ENCODE results near the gene CPED1. TPM values are rescaled to one million over a fixed set of nuclear protein-coding genes. Genes with fewer than 3 reads are reported as not detected.

CPED1 gene
- total RNA-seq, 1 experiment from 2014 or later = 0.13 TPM

DNA sequence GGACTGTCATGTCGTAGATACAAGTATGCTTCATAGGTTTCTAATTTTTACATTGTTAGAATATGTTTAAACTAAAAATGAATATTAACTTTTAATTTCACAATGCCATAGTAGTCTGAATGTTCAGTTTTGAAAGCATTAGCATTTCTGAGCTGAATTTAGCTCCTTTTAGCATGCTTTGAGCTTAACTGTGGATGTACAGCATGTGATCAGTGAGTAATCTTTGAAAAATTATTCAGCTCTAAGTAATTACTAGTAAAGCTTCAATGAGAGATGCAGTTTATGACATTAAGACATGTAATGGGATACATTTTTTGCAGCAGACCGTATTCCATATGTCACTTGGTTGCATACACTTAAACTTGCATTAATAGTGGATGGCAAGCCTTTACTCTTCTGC lies 226.1 kb downstream of the CPED1 start:
- no CpG with 5 or more reads among the region's 2 CpGs for WGBS (ENCODE audit: extremely low coverage, insufficient read length, low lambda C conversion rate)
- Histone ChIP-seq H2AK5ac (ENCODE audit: insufficient read length, low read length) (no peak overlapping the region), H3K23me2 (ENCODE audit: insufficient read length, low read depth, low read length, poor library complexity, severe bottlenecking) (no peaks in the 10 kb centered on the region), H2BK120ac (ENCODE audit: low read depth, low read length, poor library complexity, severe bottlenecking) (no peak overlapping the region), H3T11ph (ENCODE audit: low read length) (no peak overlapping the region), H3K4me1 (ENCODE audit: insufficient read depth, low read length) (no peaks in the 10 kb centered on the region), H2BK15ac (ENCODE audit: low read depth, low read length) (no peak overlapping the region), H2BK5ac (ENCODE audit: insufficient read length, low read length) (no peak overlapping the region), H3K4me2 (ENCODE audit: insufficient read depth, insufficient read length, low read length) (no peak overlapping the region), H3K14ac (ENCODE audit: insufficient read depth, low read length) (no peak overlapping the region), H4K5ac (ENCODE audit: insufficient read length, low read depth, low read length) (no peak overlapping the region), H2BK12ac (ENCODE audit: insufficient read length, low read depth, low read length) (no peak overlapping the region), H3K79me2 (ENCODE audit: insufficient read depth, low read length) (no peaks in the 10 kb centered on the region), H3K9me3 (ENCODE audit: control insufficient read depth, low read depth, low read length) (no peaks in the 10 kb centered on the region), H3K23ac (ENCODE audit: insufficient read length, low read depth, low read length) (no peak overlapping the region), H4K91ac (ENCODE audit: insufficient read length, low read depth, low read length) (no peak overlapping the region), H2AFZ (ENCODE audit: low read length) (no peak overlapping the region), H3K27ac (ENCODE audit: insufficient read length, low read depth, low read length) (no peak overlapping the region), H2BK20ac (ENCODE audit: low read depth, low read length, poor library complexity, severe bottlenecking) (no peak overlapping the region), H3K27me3 (ENCODE audit: insufficient read depth, low read length) (no peaks in the 10 kb centered on the region), H3K79me1 (ENCODE audit: insufficient read depth, low read depth, low read length, poor library complexity, severe bottlenecking) (no peaks in the 10 kb centered on the region), H4K20me1 (ENCODE audit: control insufficient read depth, insufficient read depth, insufficient read length) (no peaks in the 10 kb centered on the region), H3K56ac (ENCODE audit: insufficient read length, low read depth, low read length) (no peak overlapping the region), H3K9ac (ENCODE audit: extremely low read depth, insufficient read length, low read length) (no peak overlapping the region), H4K8ac (replicated peaks; ENCODE audit: insufficient read length, low read depth, low read length) (no peak overlapping the region), H3K4ac (ENCODE audit: low read depth, low read length) (no peak overlapping the region), H3K18ac (ENCODE audit: insufficient read length, low read depth, low read length) (no peak overlapping the region)
- no peaks in the 10 kb centered on the region for H3K9me3 Mint-ChIP-seq
- DNase-seq = no peak
- no peaks in the 10 kb centered on the region for H3K4me1 Mint-ChIP-seq
- no peak overlapping the region for H3K4me3 Mint-ChIP-seq
- no peaks in the 10 kb centered on the region for H3K27me3 Mint-ChIP-seq (ENCODE audit: low read depth)
- no peak for TF ChIP-seq CTCF (conservative IDR thresholded peaks at IDR 0.05)
- H3K36me3 Mint-ChIP-seq (ENCODE audit: insufficient read depth in 1 of 3, low read depth in 3 of 3) = no peaks in the 10 kb centered on the region
- H3K27ac Mint-ChIP-seq = no peak overlapping the region

Data from H9 (cell line).